B cell (primary cell): Measurements from ENCODE around the gene FEZF1. TPM values are rescaled to one million over a fixed set of nuclear protein-coding genes. Genes with fewer than 3 reads are reported as not detected.

Experiments
- ATAC-seq: fragments of 200-7000 bp; cut with Tn5 transposase; one replicate; pipeline ENCODE4 v1.10.0; 2021; ENCODE audit warnings: low read depth, mild to moderate bottlenecking, moderate number of reproducible peaks, moderate library complexity
- CTCF ChIA-PET: fragments of 350-600 bp; sonication (Branson Sonifier 250); formaldehyde crosslinking; loops from one replicate; lab custom pipeline; 2021; ENCODE audit warnings: antibody characterized with exemption, inconsistent platforms; lab: Charles Lee
- POLR2A ChIA-PET: fragments of 350-600 bp; sonication (Branson Sonifier 250); formaldehyde crosslinking; loops from one replicate; lab custom pipeline; 2021; ENCODE audit warnings: antibody characterized with exemption; lab: Charles Lee
- DNase-seq: peaks from one replicate; pipeline ENCODE4 v3.0.0; 2013
- H2AFZ ChIP-seq: 2 replicates; pipeline ENCODE4 v1.6.1; 2012; ENCODE audit warnings: mild to moderate bottlenecking, low read depth, low read length; ENCODE audit not compliant: insufficient read depth, poor library complexity, severe bottlenecking
- H3K27ac ChIP-seq, 2 donors: 1 replicate in 1 of 2; 2 replicates in 1 of 2; pipeline ENCODE4 v1.5.1; 2012 to 2013; ENCODE audit warnings: low read length in 2 of 2, mild to moderate bottlenecking in 2 of 2, moderate library complexity in 1 of 2
- H3K27me3 ChIP-seq, 4 experiments: fragments of 200-600 bp in 1 of 4; sonication (generic) in 1 of 4; replicated peaks in 1 of 4; 1 replicate in 2 of 4; 2 replicates in 2 of 4; pipeline versions ENCODE4 v1.6.1 to v1.7.0; 2013 to 2016; ENCODE audit warnings: low read length in 3 of 4, mild to moderate bottlenecking in 2 of 4, mixed read lengths in 1 of 4, moderate library complexity in 1 of 4; ENCODE audit not compliant: insufficient read depth in 4 of 4, control insufficient read depth in 3 of 4; ENCODE audit errors: control extremely low read depth in 1 of 4
- H3K36me3 ChIP-seq, 2 experiments: replicated peaks in 1 of 2; 1 replicate in 1 of 2; 2 replicates in 1 of 2; pipeline versions ENCODE4 v1.6.1 to v1.7.1; 2013; ENCODE audit warnings: low read length in 1 of 2; ENCODE audit not compliant: insufficient read depth in 2 of 2, control insufficient read depth in 1 of 2; ENCODE audit errors: control extremely low read depth in 1 of 2, extremely low read depth in 1 of 2
- H3K4me1 ChIP-seq, 2 donors: fragments of 200-600 bp in 1 of 2; sonication (generic) in 1 of 2; 1 replicate in 1 of 2; 2 replicates in 1 of 2; pipeline versions ENCODE4 v1.5.1 to v1.6.1; 2013 to 2017; ENCODE audit warnings: low read length in 2 of 2; ENCODE audit not compliant: control insufficient read depth in 2 of 2, insufficient read depth in 2 of 2
- H3K4me2 ChIP-seq: replicated peaks from 2 replicates; pipeline ENCODE3; 2012; ENCODE audit warnings: mild to moderate bottlenecking, low read depth, low read length; ENCODE audit not compliant: poor library complexity, severe bottlenecking
- H3K4me3 ChIP-seq, 5 experiments: fragments of 200-600 bp in 1 of 5; sonication (generic) in 1 of 5; 1 replicate in 3 of 5; 2 replicates in 2 of 5; pipeline versions ENCODE4 v1.5.1 to v1.7.0; 2011 to 2016; ENCODE audit warnings: low read length in 4 of 5, mild to moderate bottlenecking in 4 of 5, low read depth in 2 of 5, control low read depth in 1 of 5, moderate library complexity in 1 of 5; ENCODE audit not compliant: insufficient read depth in 1 of 5; ENCODE audit errors: control extremely low read depth in 1 of 5, extremely low read depth in 1 of 5
- H3K79me2 ChIP-seq: fragments of 200-600 bp; sonication (generic); one replicate; pipeline ENCODE4 v1.6.0; 2016; ENCODE audit warnings: low read length; ENCODE audit not compliant: control insufficient read depth, insufficient read depth
- H3K9ac ChIP-seq: fragments of 200-600 bp; sonication (generic); 2 replicates; pipeline ENCODE4 v1.6.1; 2017; ENCODE audit warnings: mild to moderate bottlenecking, low read length, moderate library complexity
- H3K9me3 ChIP-seq, 3 donors: one replicate each; pipeline versions ENCODE4 v1.6.1 to v1.7.1; 2013; ENCODE audit warnings: low read length in 2 of 3; ENCODE audit not compliant: control insufficient read depth in 2 of 3, insufficient read depth in 1 of 3; ENCODE audit errors: control extremely low read depth in 1 of 3
- H4K20me1 ChIP-seq: 2 replicates; pipeline ENCODE4 v1.6.0; 2012; ENCODE audit warnings: mild to moderate bottlenecking, low read length; ENCODE audit not compliant: insufficient read depth, control insufficient read depth, poor library complexity, severe bottlenecking
- H3K27ac Mint-ChIP-seq: one replicate; pipeline ENCODE4 v1.8.0; 2021; ENCODE audit warnings: mixed read lengths
- H3K27me3 Mint-ChIP-seq: one replicate; pipeline ENCODE4 v1.8.0; 2021; ENCODE audit warnings: mixed read lengths
- H3K4me1 Mint-ChIP-seq: one replicate; pipeline ENCODE4 v1.8.0; 2021; ENCODE audit warnings: mixed read lengths
- H3K4me3 Mint-ChIP-seq: one replicate; pipeline ENCODE4 v1.8.0; 2021; ENCODE audit warnings: mixed read lengths
- H3K9me3 Mint-ChIP-seq: one replicate; pipeline ENCODE4 v1.8.0; 2022; ENCODE audit warnings: mixed read lengths; ENCODE audit not compliant: insufficient read depth
- CTCF ChIP-seq: fragments of 200-600 bp; IDR thresholded peaks from one replicate; pipeline ENCODE4 v1.8.0; 2022; ENCODE audit warnings: antibody characterized with exemption, mild to moderate bottlenecking
- EZH2 ChIP-seq: IDR thresholded peaks from 2 replicates; pipeline ENCODE4 v1.6.1; 2012; ENCODE audit warnings: borderline replicate concordance, low read depth, mild to moderate bottlenecking, moderate library complexity, low read length; ENCODE audit not compliant: insufficient read depth, poor library complexity, severe bottlenecking
- WGBS: methylation state at CpG from one replicate; pipeline ENCODE4 v1.1.5; 2013; ENCODE audit warnings: missing lambda C conversion rate; ENCODE audit not compliant: insufficient coverage; 5-methylcytosine and 5-hydroxymethylcytosine counted together
- intact Hi-C: fragments of 100-400 bp; cut with micrococcal nuclease; formaldehyde crosslinking; loops from one replicate; pipeline ENCODE4 v1.10.0; 2022
- polyA minus RNA-seq: library from RNA; depleted of rRNA, polyadenylated mRNA; stranded (reverse); fragments of >200 nt; gene quantifications from 2 replicates; pipeline ENCODE4 v1.2.3, GENCODE V29; 2012
- polyA plus RNA-seq: library from polyadenylated mRNA; depleted of rRNA; stranded (reverse); fragments of >200 nt; gene quantifications from 2 replicates; pipeline ENCODE4 v1.2.3, GENCODE V29; 2012
- total RNA-seq, 2 donors: library from RNA; stranded (reverse); fragments of 120-200 nt in 1 of 2; gene quantifications; 1 replicate in 1 of 2; 2 replicates in 1 of 2; pipeline versions ENCODE4 v1.2.3 to v1.2.4, GENCODE V29; 2013 to 2022

Gene FEZF1
- not detected in 2 replicates for total RNA-seq
- not detected for total RNA-seq (2013)
- polyA plus RNA-seq: not detected in 2 replicates
- not detected in 2 replicates for polyA minus RNA-seq

- Histone ChIP-seq H3K4me2 (no peak within 1 kb of the TSS), H4K20me1 (no peaks in the 10 kb centered on the region), H3K27ac (no peak within 1 kb of the TSS), H3K9ac (no peak within 1 kb of the TSS), H3K4me1 (no peaks in the 10 kb centered on the region), H3K27me3 (peaks cover 0 to 74% (median 50%) of the 10 kb centered on the region in 4 experiments), H2AFZ (no peak within 1 kb of the TSS), H3K9me3 (peaks cover 0 to 49% (median 0%) of the 10 kb centered on the region in 3 donors), H3K36me3 (no peaks in the 10 kb centered on the region), H3K79me2 (no peaks in the 10 kb centered on the region), H3K4me3 (no peak within 1 kb of the TSS)
- 10% methylated on average over 28 of the region's 35 CpGs for WGBS
- Mint-ChIP-seq H3K27me3 (peaks cover 65% of the 10 kb centered on the region), H3K9me3 (no peaks in the 10 kb centered on the region), H3K4me3 (no peak within 1 kb of the TSS), H3K27ac (no peak within 1 kb of the TSS), H3K4me1 (no peaks in the 10 kb centered on the region)
- TF ChIP-seq CTCF (no peak), EZH2 (no peak)
- POLR2A ChIA-PET: no interaction called here
- CTCF ChIA-PET: no interaction called here
- intact Hi-C loops: no loop called here
- no peak for ATAC-seq
- DNase-seq: no peak
These were observed at the start of gene FEZF1 for GRCh38 chr7:122304319-122304975. Gene FEZF1, minus strand, starts transcription at chr7:122304750. Its CDS starts 313 bp downstream, at chr7:122304437.

- DNase-seq (no peak), ATAC-seq (no peak)
- Histone ChIP-seq H3K79me2 (no peaks in the 10 kb centered on the region), H3K36me3 (no peaks in the 10 kb centered on the region), H3K27ac (no peak overlapping the region), H3K9ac (no peak overlapping the region), H3K9me3 (no peaks in the 10 kb centered on the region), H2AFZ (no peak overlapping the region), H3K4me2 (no peak overlapping the region), H3K4me3 (no peak overlapping the region), H3K4me1 (no peaks in the 10 kb centered on the region), H4K20me1 (no peaks in the 10 kb centered on the region), H3K27me3 (no peaks in the 10 kb centered on the region)
- Mint-ChIP-seq H3K4me1 (no peaks in the 10 kb centered on the region), H3K9me3 (no peaks in the 10 kb centered on the region), H3K4me3 (no peak overlapping the region), H3K27ac (no peak overlapping the region), H3K27me3 (peaks cover 2% of the 10 kb centered on the region)
- POLR2A ChIA-PET: no interaction called here
- CTCF ChIA-PET: no interaction called here
- TF ChIP-seq EZH2: no peak
- TF ChIP-seq CTCF: no peak
- WGBS: 60% methylated on average over 1 of the region's 3 CpGs
- intact Hi-C loops: no loop called here
These were observed 47.9 kb upstream of the FEZF1 start for GRCh38 chr7:122352454-122352853.
